ENCODE measurements around the gene TMEM186. TPM values are rescaled to one million over a fixed set of nuclear protein-coding genes. Genes with fewer than 3 reads are reported as not detected.

TMEM186 gene
- total and polyA plus RNA-seq, 2 donors: 6.3 to 14.2 TPM

- no peak for DNase-seq (ENCODE audit: low read depth in 6 of 9, low spot score in 9 of 9)
- H3K36me3 ChIP-seq (ENCODE audit: control insufficient read depth in 2 of 2, insufficient read depth in 2 of 2, low read length in 1 of 2): peaks cover 0 to 8% of the 10 kb centered on the region in 2 donors
These were observed 30.3 kb downstream of the TMEM186 start for GRCh38 chr16:8767176-8767575.

GRCh38 chr16:8764525-8765250 is 32.8 kb downstream of the TMEM186 start:
- no peaks in the 10 kb centered on the region for H3K9me3 ChIP-seq (ENCODE audit: control insufficient read depth in 2 of 2, insufficient read depth in 1 of 2, low read length in 1 of 2)
- no peaks in the 10 kb centered on the region for H3K4me1 ChIP-seq (ENCODE audit: control insufficient read depth in 2 of 2, insufficient read depth in 2 of 2, low read length in 2 of 2)
- H3K36me3 ChIP-seq (ENCODE audit: control insufficient read depth in 2 of 2, insufficient read depth in 2 of 2, low read length in 1 of 2): peaks cover 0 to 8% of the 10 kb centered on the region in 2 donors
- no peaks in the 10 kb centered on the region for H3K27me3 ChIP-seq (ENCODE audit: control insufficient read depth in 2 of 2, insufficient read depth in 1 of 2, low read length in 1 of 2)
- no peak for DNase-seq (ENCODE audit: low read depth in 6 of 9, low spot score in 9 of 9)
- H3K27ac ChIP-seq (ENCODE audit: low read depth in 1 of 2, low read length in 1 of 2): no peak overlapping the region
- WGBS: 96% methylated on average over 18 of the region's 18 CpGs
- no peak overlapping the region for H3K4me3 ChIP-seq (ENCODE audit: low read length in 2 of 2)

More at GRCh38 chr16:8767176-8767575, 30.3 kb downstream of the TMEM186 start:
- no peaks in the 10 kb centered on the region for H3K27me3 ChIP-seq (ENCODE audit: control insufficient read depth in 2 of 2, insufficient read depth in 1 of 2, low read length in 1 of 2)
- H3K4me1 ChIP-seq (ENCODE audit: control insufficient read depth in 2 of 2, insufficient read depth in 2 of 2, low read length in 2 of 2): no peaks in the 10 kb centered on the region
- no peak overlapping the region for H3K27ac ChIP-seq (ENCODE audit: low read depth in 1 of 2, low read length in 1 of 2)
- H3K4me3 ChIP-seq (ENCODE audit: low read length in 2 of 2): no peak overlapping the region
- WGBS: 97% methylated on average over 8 of the region's 8 CpGs
- no peaks in the 10 kb centered on the region for H3K9me3 ChIP-seq (ENCODE audit: control insufficient read depth in 2 of 2, insufficient read depth in 1 of 2, low read length in 1 of 2)

GRCh38 chr16:8763899-8764298 is 33.5 kb downstream of the TMEM186 start:
- 95% methylated on average over 10 of the region's 10 CpGs for WGBS
- DNase-seq (ENCODE audit: low read depth in 6 of 9, low spot score in 9 of 9): no peak
- H3K27me3 ChIP-seq (ENCODE audit: control insufficient read depth in 2 of 2, insufficient read depth in 1 of 2, low read length in 1 of 2): no peaks in the 10 kb centered on the region
- H3K36me3 ChIP-seq (ENCODE audit: control insufficient read depth in 2 of 2, insufficient read depth in 2 of 2, low read length in 1 of 2): peaks cover 0 to 5% of the 10 kb centered on the region in 2 donors
- H3K9me3 ChIP-seq (ENCODE audit: control insufficient read depth in 2 of 2, insufficient read depth in 1 of 2, low read length in 1 of 2): no peaks in the 10 kb centered on the region
- no peak overlapping the region for H3K27ac ChIP-seq (ENCODE audit: low read depth in 1 of 2, low read length in 1 of 2)
- no peak overlapping the region for H3K4me3 ChIP-seq (ENCODE audit: low read length in 2 of 2)
- H3K4me1 ChIP-seq (ENCODE audit: control insufficient read depth in 2 of 2, insufficient read depth in 2 of 2, low read length in 2 of 2): no peaks in the 10 kb centered on the region

GRCh38 chr16:8763083-8763482 is 34.4 kb downstream of the TMEM186 start:
- Histone ChIP-seq H3K4me1 (ENCODE audit: control insufficient read depth in 2 of 2, insufficient read depth in 2 of 2, low read length in 2 of 2) (no peaks in the 10 kb centered on the region), H3K27ac (ENCODE audit: low read depth in 1 of 2, low read length in 1 of 2) (no peak overlapping the region), H3K27me3 (ENCODE audit: control insufficient read depth in 2 of 2, insufficient read depth in 1 of 2, low read length in 1 of 2) (no peaks in the 10 kb centered on the region), H3K9me3 (ENCODE audit: control insufficient read depth in 2 of 2, insufficient read depth in 1 of 2, low read length in 1 of 2) (no peaks in the 10 kb centered on the region), H3K36me3 (ENCODE audit: control insufficient read depth in 2 of 2, insufficient read depth in 2 of 2, low read length in 1 of 2) (peaks cover 0 to 4% of the 10 kb centered on the region in 2 donors), H3K4me3 (ENCODE audit: low read length in 2 of 2) (no peak overlapping the region)
- WGBS: 95% methylated on average over 3 of the region's 3 CpGs
- no peak for DNase-seq (ENCODE audit: low read depth in 6 of 9, low spot score in 9 of 9)

- 98% methylated on average over 4 of the region's 4 CpGs for WGBS
- DNase-seq (ENCODE audit: low read depth in 6 of 9, low spot score in 9 of 9): no peak
- H3K27me3 ChIP-seq (ENCODE audit: control insufficient read depth in 2 of 2, insufficient read depth in 1 of 2, low read length in 1 of 2): no peaks in the 10 kb centered on the region
- H3K27ac ChIP-seq (ENCODE audit: low read depth in 1 of 2, low read length in 1 of 2): no peak overlapping the region
- H3K9me3 ChIP-seq (ENCODE audit: control insufficient read depth in 2 of 2, insufficient read depth in 1 of 2, low read length in 1 of 2): no peaks in the 10 kb centered on the region
- H3K4me1 ChIP-seq (ENCODE audit: control insufficient read depth in 2 of 2, insufficient read depth in 2 of 2, low read length in 2 of 2): no peaks in the 10 kb centered on the region
- peaks cover 0 to 4% of the 10 kb centered on the region in 2 donors for H3K36me3 ChIP-seq (ENCODE audit: control insufficient read depth in 2 of 2, insufficient read depth in 2 of 2, low read length in 1 of 2)
- H3K4me3 ChIP-seq (ENCODE audit: low read length in 2 of 2): no peak overlapping the region
These were observed 35.2 kb downstream of the TMEM186 start for GRCh38 chr16:8762254-8762653.

GRCh38 chr16:8761078-8761477 is 36.4 kb downstream of the TMEM186 start:
- 94% methylated on average over 6 of the region's 6 CpGs for WGBS
- no peaks in the 10 kb centered on the region for H3K9me3 ChIP-seq (ENCODE audit: control insufficient read depth in 2 of 2, insufficient read depth in 1 of 2, low read length in 1 of 2)
- H3K4me3 ChIP-seq (ENCODE audit: low read length in 2 of 2): no peak overlapping the region
- H3K4me1 ChIP-seq (ENCODE audit: control insufficient read depth in 2 of 2, insufficient read depth in 2 of 2, low read length in 2 of 2): no peaks in the 10 kb centered on the region
- H3K27me3 ChIP-seq (ENCODE audit: control insufficient read depth in 2 of 2, insufficient read depth in 1 of 2, low read length in 1 of 2): no peaks in the 10 kb centered on the region
- peaks cover 0 to 3% of the 10 kb centered on the region in 2 donors for H3K36me3 ChIP-seq (ENCODE audit: control insufficient read depth in 2 of 2, insufficient read depth in 2 of 2, low read length in 1 of 2)
- DNase-seq (ENCODE audit: low read depth in 6 of 9, low spot score in 9 of 9): no peak
- no peak overlapping the region for H3K27ac ChIP-seq (ENCODE audit: low read depth in 1 of 2, low read length in 1 of 2)

- no peaks in the 10 kb centered on the region for H3K36me3 ChIP-seq (ENCODE audit: control insufficient read depth in 2 of 2, insufficient read depth in 2 of 2, low read length in 1 of 2)
These were observed 37.4 kb downstream of the TMEM186 start for GRCh38 chr16:8760021-8760420.

GRCh38 chr16:8758022-8758421 is 39.4 kb downstream of the TMEM186 start:
- Histone ChIP-seq H3K36me3 (ENCODE audit: control insufficient read depth in 2 of 2, insufficient read depth in 2 of 2, low read length in 1 of 2) (no peaks in the 10 kb centered on the region), H3K27me3 (ENCODE audit: control insufficient read depth in 2 of 2, insufficient read depth in 1 of 2, low read length in 1 of 2) (no peaks in the 10 kb centered on the region), H3K4me3 (ENCODE audit: low read length in 2 of 2) (no peak overlapping the region), H3K27ac (ENCODE audit: low read depth in 1 of 2, low read length in 1 of 2) (no peak overlapping the region), H3K4me1 (ENCODE audit: control insufficient read depth in 2 of 2, insufficient read depth in 2 of 2, low read length in 2 of 2) (no peaks in the 10 kb centered on the region), H3K9me3 (ENCODE audit: control insufficient read depth in 2 of 2, insufficient read depth in 1 of 2, low read length in 1 of 2) (no peaks in the 10 kb centered on the region)
- 97% methylated on average over 6 of the region's 6 CpGs for WGBS
- DNase-seq (ENCODE audit: low read depth in 6 of 9, low spot score in 9 of 9): no peak

More at GRCh38 chr16:8760021-8760420, 37.4 kb downstream of the TMEM186 start:
- no peaks in the 10 kb centered on the region for H3K4me1 ChIP-seq (ENCODE audit: control insufficient read depth in 2 of 2, insufficient read depth in 2 of 2, low read length in 2 of 2)
- H3K4me3 ChIP-seq (ENCODE audit: low read length in 2 of 2): no peak overlapping the region
- no peaks in the 10 kb centered on the region for H3K9me3 ChIP-seq (ENCODE audit: control insufficient read depth in 2 of 2, insufficient read depth in 1 of 2, low read length in 1 of 2)
- H3K27me3 ChIP-seq (ENCODE audit: control insufficient read depth in 2 of 2, insufficient read depth in 1 of 2, low read length in 1 of 2): no peaks in the 10 kb centered on the region
- DNase-seq (ENCODE audit: low read depth in 6 of 9, low spot score in 9 of 9): no peak
- 96% methylated on average over 10 of the region's 10 CpGs for WGBS
- H3K27ac ChIP-seq (ENCODE audit: low read depth in 1 of 2, low read length in 1 of 2): no peak overlapping the region

- Histone ChIP-seq H3K27me3 (ENCODE audit: control insufficient read depth in 2 of 2, insufficient read depth in 1 of 2, low read length in 1 of 2) (no peaks in the 10 kb centered on the region), H3K4me3 (ENCODE audit: low read length in 2 of 2) (no peak overlapping the region), H3K9me3 (ENCODE audit: control insufficient read depth in 2 of 2, insufficient read depth in 1 of 2, low read length in 1 of 2) (no peaks in the 10 kb centered on the region), H3K4me1 (ENCODE audit: control insufficient read depth in 2 of 2, insufficient read depth in 2 of 2, low read length in 2 of 2) (no peaks in the 10 kb centered on the region), H3K36me3 (ENCODE audit: control insufficient read depth in 2 of 2, insufficient read depth in 2 of 2, low read length in 1 of 2) (peaks cover 0 to 2% of the 10 kb centered on the region in 2 donors), H3K27ac (ENCODE audit: low read depth in 1 of 2, low read length in 1 of 2) (no peak overlapping the region)
- DNase-seq (ENCODE audit: low read depth in 6 of 9, low spot score in 9 of 9): no peak
- WGBS: 99% methylated on average over 5 of the region's 5 CpGs
These were observed 40.7 kb downstream of the TMEM186 start for GRCh38 chr16:8756755-8757154.
